ENCODE measurements around the gene SLC5A4.

DNA sequence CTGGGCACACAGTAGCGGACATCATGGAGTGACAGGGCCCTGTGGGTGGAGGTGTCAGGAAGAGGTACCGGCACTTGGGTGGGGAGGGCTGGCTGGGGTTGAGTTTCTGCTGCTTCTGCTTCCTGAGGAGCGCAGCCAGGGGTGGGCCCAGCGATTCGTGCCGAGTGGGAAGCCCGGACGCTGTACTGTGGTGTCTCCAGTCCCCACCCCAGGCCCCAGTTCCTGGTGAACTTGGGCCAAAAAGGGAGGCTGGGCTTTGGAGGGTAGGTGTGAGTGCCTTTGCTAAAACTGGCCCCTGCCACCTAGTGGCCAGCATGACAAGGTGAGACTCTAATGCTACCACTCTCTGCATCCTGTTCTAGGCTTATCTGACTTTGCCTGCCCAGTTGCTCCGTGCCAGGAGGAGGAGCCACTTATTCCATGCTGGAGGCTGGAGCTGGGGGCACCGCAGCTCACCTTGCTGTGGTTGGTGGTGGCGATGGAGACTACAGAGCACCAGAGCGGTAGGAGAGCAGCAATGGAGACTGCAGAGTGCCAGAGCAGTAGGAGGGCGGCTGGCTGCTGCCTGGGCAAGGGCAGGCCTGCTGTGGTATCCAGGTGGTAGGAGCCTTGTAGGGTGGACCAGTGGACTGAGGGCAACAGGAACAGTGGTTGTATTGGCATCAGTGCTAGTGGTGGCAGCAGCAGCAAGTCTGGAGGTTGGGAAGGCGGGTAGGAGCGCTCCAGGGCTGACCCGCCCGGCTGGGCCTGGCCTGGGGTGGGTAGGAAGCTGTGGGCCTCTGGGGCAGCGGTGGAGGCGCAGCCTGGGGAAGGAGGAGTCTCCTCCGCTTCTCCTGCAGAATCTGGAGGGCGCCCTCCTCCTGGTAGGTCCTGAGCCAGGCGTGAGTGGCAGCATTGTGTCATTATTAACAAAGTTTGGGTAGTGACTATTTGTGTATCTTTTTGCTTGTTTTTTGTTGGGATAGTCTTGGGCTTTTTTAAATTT lies 48.1 kb downstream of the SLC5A4 start:
- TF ChIP-seq, protein P1, sequence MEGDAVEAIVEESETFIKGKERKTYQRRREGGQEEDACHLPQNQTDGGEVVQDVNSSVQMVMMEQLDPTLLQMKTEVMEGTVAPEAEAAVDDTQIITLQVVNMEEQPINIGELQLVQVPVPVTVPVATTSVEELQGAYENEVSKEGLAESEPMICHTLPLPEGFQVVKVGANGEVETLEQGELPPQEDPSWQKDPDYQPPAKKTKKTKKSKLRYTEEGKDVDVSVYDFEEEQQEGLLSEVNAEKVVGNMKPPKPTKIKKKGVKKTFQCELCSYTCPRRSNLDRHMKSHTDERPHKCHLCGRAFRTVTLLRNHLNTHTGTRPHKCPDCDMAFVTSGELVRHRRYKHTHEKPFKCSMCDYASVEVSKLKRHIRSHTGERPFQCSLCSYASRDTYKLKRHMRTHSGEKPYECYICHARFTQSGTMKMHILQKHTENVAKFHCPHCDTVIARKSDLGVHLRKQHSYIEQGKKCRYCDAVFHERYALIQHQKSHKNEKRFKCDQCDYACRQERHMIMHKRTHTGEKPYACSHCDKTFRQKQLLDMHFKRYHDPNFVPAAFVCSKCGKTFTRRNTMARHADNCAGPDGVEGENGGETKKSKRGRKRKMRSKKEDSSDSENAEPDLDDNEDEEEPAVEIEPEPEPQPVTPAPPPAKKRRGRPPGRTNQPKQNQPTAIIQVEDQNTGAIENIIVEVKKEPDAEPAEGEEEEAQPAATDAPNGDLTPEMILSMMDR (conservative IDR thresholded peaks at IDR 0.05): peak; percentile 90
- TF ChIP-seq ZFX (IDR thresholded peaks at IDR 0.05): no peak
